ENCODE results near the gene NDC1. TPM values are rescaled to one million over a fixed set of nuclear protein-coding genes. Genes with fewer than 3 reads are reported as not detected.
A peak's percentile ranks its signal among the peaks of the same experiment; 100 is the strongest.
"Not testable (repeated sequence)": the region's sequence is repeated elsewhere in the genome, so short reads cannot be mapped to it uniquely, and the experiment has no call there.

The NDC1 gene
- total RNA-seq, 2 donors from 2014 or later: 32.4 to 38.7 TPM

DNA sequence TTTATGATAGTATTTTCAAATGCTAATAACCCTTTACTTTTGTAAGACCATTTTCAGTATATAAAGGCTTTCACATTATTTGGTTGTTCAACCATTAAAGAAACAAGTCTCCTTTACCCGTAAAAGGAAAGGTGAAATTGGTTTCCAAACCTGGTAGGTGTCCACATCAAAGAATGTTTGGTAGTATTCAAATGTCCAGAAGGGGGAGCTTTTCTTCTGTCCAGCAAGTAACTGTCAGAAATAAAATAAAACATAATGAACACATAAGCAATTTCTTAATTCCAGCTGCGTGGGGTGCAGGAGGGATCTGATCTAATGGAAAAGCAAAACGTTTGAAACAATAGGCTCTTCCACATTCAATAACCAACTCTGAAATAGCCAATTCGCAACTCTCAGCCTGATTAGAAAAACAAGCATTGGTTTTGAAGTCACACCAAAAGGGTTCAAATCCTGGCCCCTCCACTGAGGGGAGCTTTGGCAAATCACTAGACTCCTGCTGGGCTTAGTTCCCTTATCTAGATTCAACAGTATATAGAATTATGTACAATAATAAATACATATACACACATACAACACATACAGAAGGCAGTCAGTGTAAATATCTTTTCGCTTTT lies 40.5 kb upstream of the NDC1 start:
- Mint-ChIP-seq H3K9me3 (peaks cover 12% of the 10 kb centered on the region), H3K27ac (no peak overlapping the region), H3K36me3 (ENCODE audit: low read depth) (peaks cover 62% of the 10 kb centered on the region), H3K4me1 (peaks cover 10% of the 10 kb centered on the region), H3K27me3 (ENCODE audit: insufficient read depth) (no peaks in the 10 kb centered on the region), H3K4me3 (no peak overlapping the region)
- TF ChIP-seq, protein P1, sequence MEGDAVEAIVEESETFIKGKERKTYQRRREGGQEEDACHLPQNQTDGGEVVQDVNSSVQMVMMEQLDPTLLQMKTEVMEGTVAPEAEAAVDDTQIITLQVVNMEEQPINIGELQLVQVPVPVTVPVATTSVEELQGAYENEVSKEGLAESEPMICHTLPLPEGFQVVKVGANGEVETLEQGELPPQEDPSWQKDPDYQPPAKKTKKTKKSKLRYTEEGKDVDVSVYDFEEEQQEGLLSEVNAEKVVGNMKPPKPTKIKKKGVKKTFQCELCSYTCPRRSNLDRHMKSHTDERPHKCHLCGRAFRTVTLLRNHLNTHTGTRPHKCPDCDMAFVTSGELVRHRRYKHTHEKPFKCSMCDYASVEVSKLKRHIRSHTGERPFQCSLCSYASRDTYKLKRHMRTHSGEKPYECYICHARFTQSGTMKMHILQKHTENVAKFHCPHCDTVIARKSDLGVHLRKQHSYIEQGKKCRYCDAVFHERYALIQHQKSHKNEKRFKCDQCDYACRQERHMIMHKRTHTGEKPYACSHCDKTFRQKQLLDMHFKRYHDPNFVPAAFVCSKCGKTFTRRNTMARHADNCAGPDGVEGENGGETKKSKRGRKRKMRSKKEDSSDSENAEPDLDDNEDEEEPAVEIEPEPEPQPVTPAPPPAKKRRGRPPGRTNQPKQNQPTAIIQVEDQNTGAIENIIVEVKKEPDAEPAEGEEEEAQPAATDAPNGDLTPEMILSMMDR (conservative IDR thresholded peaks at IDR 0.05): peak; percentile 80
- H3K27ac ChIP-seq (ENCODE audit: low read depth, low read length): no peak overlapping the region
- H3K9me3 ChIP-seq (ENCODE audit: control insufficient read depth, low read length): peaks cover 4% of the 10 kb centered on the region
- H3K4me1 ChIP-seq (ENCODE audit: control insufficient read depth, insufficient read depth, low read length): no peaks in the 10 kb centered on the region
- no peak overlapping the region for H3K9ac ChIP-seq (ENCODE audit: extremely low read depth, low read length, poor library complexity, severe bottlenecking)
- no peaks in the 10 kb centered on the region for H3K27me3 ChIP-seq (ENCODE audit: control insufficient read depth, insufficient read depth, low read length, poor library complexity, severe bottlenecking)
- peaks cover 48% of the 10 kb centered on the region for H3K36me3 ChIP-seq (ENCODE audit: control insufficient read depth, insufficient read depth, low read length)
- no peak overlapping the region for H3K4me3 ChIP-seq (ENCODE audit: low read length)
- WGBS, 2 experiments (ENCODE audit: insufficient coverage in 1 of 2, insufficient read length in 1 of 2): 73 to 100% methylated on average over 1 to 5 of the region's 5 CpGs
- no peak for DNase-seq

DNA sequence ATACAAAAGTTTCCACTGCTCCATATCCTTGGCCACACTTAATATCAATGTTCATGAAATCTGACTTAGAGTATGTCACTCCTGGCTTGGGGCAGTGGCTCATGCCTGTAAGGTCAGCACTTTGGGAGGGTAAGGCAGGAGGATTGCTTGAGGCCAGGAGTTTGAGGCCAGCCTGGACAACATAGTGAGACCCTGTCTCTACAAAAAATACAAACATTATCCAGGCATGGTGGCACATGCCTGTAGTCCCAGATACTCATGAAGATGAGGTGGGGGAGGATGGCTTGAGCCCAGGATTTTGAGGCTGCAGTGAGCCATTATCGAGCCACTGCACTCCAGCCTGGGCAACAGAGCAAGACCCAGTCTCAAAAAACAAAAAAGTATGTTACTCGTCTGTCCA lies 37.1 kb upstream of the NDC1 start:
- H3K9me3 ChIP-seq (ENCODE audit: control insufficient read depth, low read length); H3K27me3 ChIP-seq (ENCODE audit: control insufficient read depth, insufficient read depth, low read length, poor library complexity, severe bottlenecking); H3K27me3 Mint-ChIP-seq (ENCODE audit: insufficient read depth); H3K4me3 ChIP-seq (ENCODE audit: low read length); H3K9me3 Mint-ChIP-seq; DNase-seq; H3K4me1 ChIP-seq (ENCODE audit: control insufficient read depth, insufficient read depth, low read length); H3K27ac Mint-ChIP-seq; H3K27ac ChIP-seq (ENCODE audit: low read depth, low read length); H3K9ac ChIP-seq (ENCODE audit: extremely low read depth, low read length, poor library complexity, severe bottlenecking); H3K4me3 Mint-ChIP-seq: not testable (repeated sequence)
- peaks cover 41% of the 10 kb centered on the region for H3K36me3 ChIP-seq (ENCODE audit: control insufficient read depth, insufficient read depth, low read length)
- H3K4me1 Mint-ChIP-seq: peaks cover 10% of the 10 kb centered on the region
- WGBS, 2 experiments (ENCODE audit: insufficient coverage in 1 of 2, insufficient read length in 1 of 2): 92 to 95% methylated on average over 2 of the region's 2 CpGs
- peaks cover 40% of the 10 kb centered on the region for H3K36me3 Mint-ChIP-seq (ENCODE audit: low read depth)

DNA sequence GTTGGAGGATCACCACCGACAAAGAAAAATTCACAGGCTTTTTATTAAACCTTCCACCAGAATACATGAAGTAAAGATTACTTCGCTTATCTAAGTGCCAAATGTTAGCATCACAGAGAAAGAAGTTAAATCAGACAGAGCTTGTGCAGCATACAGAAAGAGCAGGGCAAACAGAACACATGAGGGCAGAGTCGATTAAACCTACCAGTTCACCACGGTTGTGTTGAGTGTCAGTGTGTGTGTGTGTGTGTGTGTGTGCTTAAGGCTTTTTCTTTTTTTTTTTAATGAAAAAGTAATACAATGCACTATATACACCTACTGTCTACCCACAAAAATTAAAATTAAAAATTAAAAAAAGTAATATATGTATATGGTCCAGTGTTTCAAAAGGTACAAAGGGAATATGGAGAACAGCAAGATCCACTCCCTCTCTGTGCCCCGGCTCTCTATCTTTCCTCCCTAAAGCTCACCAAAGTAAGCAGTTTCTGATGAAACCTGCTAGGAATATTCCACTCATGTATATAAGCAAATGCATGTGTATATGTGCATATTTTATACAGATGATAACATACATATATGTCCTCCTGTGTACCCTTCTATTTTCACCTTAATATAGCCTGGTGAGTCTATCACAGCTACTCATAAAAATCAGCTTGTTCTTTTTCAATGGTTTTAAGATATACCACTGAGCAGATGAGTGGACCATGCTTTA lies 33.8 kb upstream of the NDC1 start:
- Histone ChIP-seq H3K9me3 (ENCODE audit: control insufficient read depth, low read length) (no peaks in the 10 kb centered on the region), H3K4me1 (ENCODE audit: control insufficient read depth, insufficient read depth, low read length) (no peaks in the 10 kb centered on the region), H3K9ac (ENCODE audit: extremely low read depth, low read length, poor library complexity, severe bottlenecking) (no peak overlapping the region), H3K27ac (ENCODE audit: low read depth, low read length) (no peak overlapping the region), H3K36me3 (ENCODE audit: control insufficient read depth, insufficient read depth, low read length) (peaks cover 52% of the 10 kb centered on the region), H3K4me3 (ENCODE audit: low read length) (no peak overlapping the region), H3K27me3 (ENCODE audit: control insufficient read depth, insufficient read depth, low read length, poor library complexity, severe bottlenecking) (no peaks in the 10 kb centered on the region)
- H3K36me3 Mint-ChIP-seq (ENCODE audit: low read depth): peaks cover 49% of the 10 kb centered on the region
- DNase-seq: no peak
- H3K9me3 Mint-ChIP-seq: no peaks in the 10 kb centered on the region
- H3K27me3 Mint-ChIP-seq (ENCODE audit: insufficient read depth): no peaks in the 10 kb centered on the region
- H3K4me1 Mint-ChIP-seq: no peaks in the 10 kb centered on the region
- H3K4me3 Mint-ChIP-seq: no peak overlapping the region
- H3K27ac Mint-ChIP-seq: no peak overlapping the region
- 58 to 91% methylated on average over 2 to 4 of the region's 5 CpGs for WGBS, 2 experiments (ENCODE audit: insufficient coverage in 1 of 2, insufficient read length in 1 of 2)
- TF ChIP-seq, protein P1 (conservative IDR thresholded peaks at IDR 0.05): no peak

Measured in endodermal cell (in vitro differentiated cells).